CD4-positive, alpha-beta T cell (primary cell): ENCODE data around the gene FOXC1. TPM values are rescaled to one million over a fixed set of nuclear protein-coding genes. Genes with fewer than 3 reads are reported as not detected.
A peak's percentile ranks its signal among the peaks of the same experiment; 100 is the strongest.

Source experiments
- ATAC-seq: fragments of 200-7000 bp; cut with Tn5 transposase; one replicate; pipeline ENCODE4 v1.10.0; 2022; ENCODE audit warnings: mild to moderate bottlenecking; ENCODE audit not compliant: poor library complexity
- CTCF ChIA-PET: fragments of 350-600 bp; sonication (Branson Sonifier 250); formaldehyde crosslinking; loops from one replicate; lab custom pipeline; 2021; ENCODE audit warnings: antibody characterized with exemption, inconsistent platforms; lab: Charles Lee
- POLR2A ChIA-PET: fragments of 350-600 bp; sonication (Branson Sonifier 250); formaldehyde crosslinking; loops from one replicate; lab custom pipeline; 2021; ENCODE audit warnings: antibody characterized with exemption, inconsistent platforms; lab: Charles Lee
- DNase-seq, 14 experiments: peaks; one replicate each; pipeline ENCODE4 v3.0.0-alpha.2; 2013 to 2020; ENCODE audit warnings: mixed read lengths in 2 of 14
- H3K27ac ChIP-seq, 2 donors: one replicate each; pipeline versions ENCODE4 v1.5.1 to v1.7.0; 2013; ENCODE audit warnings: low read length in 2 of 2, low read depth in 1 of 2, mild to moderate bottlenecking in 1 of 2
- H3K27me3 ChIP-seq, 2 experiments: 1 replicate in 1 of 2; 2 replicates in 1 of 2; pipeline versions ENCODE4 v1.6.1 to v1.7.0; 2013; ENCODE audit warnings: low read length in 2 of 2, control low read depth in 1 of 2, mild to moderate bottlenecking in 1 of 2, moderate library complexity in 1 of 2; ENCODE audit not compliant: insufficient read depth in 2 of 2, control insufficient read depth in 1 of 2
- H3K36me3 ChIP-seq: one replicate; pipeline ENCODE4 v1.6.1; 2013; ENCODE audit warnings: low read length, control low read depth; ENCODE audit not compliant: insufficient read depth
- H3K4me1 ChIP-seq: one replicate; pipeline ENCODE4 v1.6.1; 2013; ENCODE audit warnings: low read length, control low read depth; ENCODE audit not compliant: insufficient read depth
- H3K4me3 ChIP-seq: one replicate; pipeline ENCODE4 v1.5.1; 2013; ENCODE audit warnings: mild to moderate bottlenecking, low read length, moderate library complexity
- H3K9me3 ChIP-seq, 2 experiments: 1 replicate in 1 of 2; 2 replicates in 1 of 2; pipeline versions ENCODE4 v1.6.1 to v1.7.0; 2013; ENCODE audit warnings: low read length in 2 of 2, mild to moderate bottlenecking in 2 of 2, control low read depth in 1 of 2, moderate library complexity in 1 of 2; ENCODE audit not compliant: control insufficient read depth in 1 of 2, insufficient read depth in 1 of 2
- H3K27ac Mint-ChIP-seq: one replicate; pipeline ENCODE4 v1.8.0; 2020; ENCODE audit warnings: mixed read lengths
- H3K27me3 Mint-ChIP-seq: one replicate; pipeline ENCODE4 v1.8.0; 2021; ENCODE audit warnings: mixed read lengths
- H3K36me3 Mint-ChIP-seq: one replicate; pipeline ENCODE4 v1.8.0; 2021; ENCODE audit warnings: low read depth, mixed read lengths
- H3K4me1 Mint-ChIP-seq: one replicate; pipeline ENCODE4 v1.8.0; 2021; ENCODE audit warnings: low read depth, mixed read lengths
- H3K4me3 Mint-ChIP-seq: one replicate; pipeline ENCODE4 v1.8.0; 2020; ENCODE audit warnings: mild to moderate bottlenecking, mixed read lengths
- H3K9me3 Mint-ChIP-seq: one replicate; pipeline ENCODE4 v1.8.0; 2020; ENCODE audit warnings: mixed read lengths
- intact Hi-C, 2 experiments: fragments of 100-400 bp; cut with DNase I in 1 of 2; cut with micrococcal nuclease in 1 of 2; formaldehyde crosslinking; loops; one replicate each; pipeline versions ENCODE4 v1.15.1 to v1.9.0; 2023 to 2025; cut with DNase I, micrococcal nuclease
- total RNA-seq, 174 experiments: library from RNA in 2 of 174; stranded (reverse) in 2 of 174; gene quantifications; one replicate each; pipeline ENCODE4 v1.2.3 and lab custom pipeline; 2021 to 2026
- TF ChIP-seq, protein P1 (sequence below): fragments of 200-600 bp; IDR thresholded peaks from one replicate; pipeline ENCODE4 v1.8.0; 2022; ENCODE audit warnings: antibody characterized with exemption, mild to moderate bottlenecking

FOXC1 gene
- total RNA-seq, 2 experiments from 2014 or later = not detected

DNA sequence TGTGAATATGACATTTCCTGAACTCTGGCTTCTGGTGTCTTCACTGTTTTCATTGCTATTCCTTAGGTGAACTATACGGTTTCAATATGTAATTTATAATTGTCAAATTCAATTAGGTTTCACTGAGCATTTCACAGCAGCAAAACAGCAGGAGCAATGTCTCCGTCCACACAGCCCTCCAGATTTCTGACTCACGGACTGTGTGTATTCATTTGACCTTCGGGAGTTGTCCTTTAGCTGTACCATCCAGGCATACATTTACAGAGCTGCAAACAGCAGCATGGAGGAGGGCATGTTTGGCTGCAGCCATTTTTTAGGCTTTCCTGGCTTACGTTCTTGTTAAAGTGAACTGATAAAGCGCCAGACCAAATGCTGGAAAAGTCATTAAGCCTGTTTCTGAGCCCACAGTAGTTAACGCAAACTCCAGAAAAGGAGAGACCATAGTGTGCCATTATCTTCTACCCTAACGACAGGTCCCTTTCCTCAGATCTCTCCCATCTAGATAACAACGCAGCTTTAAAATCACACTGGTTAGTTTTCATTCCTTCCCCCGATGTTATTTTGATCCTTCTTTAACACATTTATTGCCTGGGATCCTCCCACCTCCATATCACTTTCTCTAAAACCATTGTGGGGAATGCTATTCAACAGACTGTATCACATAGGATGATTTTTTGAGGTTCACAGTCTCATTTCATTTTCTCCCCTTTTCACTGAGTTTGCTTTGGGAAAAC is 18.3 kb downstream of the FOXC1 start:
- H3K4me1 ChIP-seq = peaks cover 12% of the 10 kb centered on the region
- H3K27me3 ChIP-seq = peaks cover 45 to 50% of the 10 kb centered on the region in 2 experiments
- no peaks in the 10 kb centered on the region for H3K36me3 ChIP-seq
- no peak overlapping the region for H3K4me3 Mint-ChIP-seq
- peaks cover 72% of the 10 kb centered on the region for H3K27me3 Mint-ChIP-seq
- no peak for ATAC-seq
- no peak overlapping the region for H3K4me3 ChIP-seq
- no peak overlapping the region for H3K27ac ChIP-seq
- peaks cover 18% of the 10 kb centered on the region for H3K4me1 Mint-ChIP-seq
- no peaks in the 10 kb centered on the region for H3K9me3 Mint-ChIP-seq
- no peak for DNase-seq
- TF ChIP-seq, protein P1, sequence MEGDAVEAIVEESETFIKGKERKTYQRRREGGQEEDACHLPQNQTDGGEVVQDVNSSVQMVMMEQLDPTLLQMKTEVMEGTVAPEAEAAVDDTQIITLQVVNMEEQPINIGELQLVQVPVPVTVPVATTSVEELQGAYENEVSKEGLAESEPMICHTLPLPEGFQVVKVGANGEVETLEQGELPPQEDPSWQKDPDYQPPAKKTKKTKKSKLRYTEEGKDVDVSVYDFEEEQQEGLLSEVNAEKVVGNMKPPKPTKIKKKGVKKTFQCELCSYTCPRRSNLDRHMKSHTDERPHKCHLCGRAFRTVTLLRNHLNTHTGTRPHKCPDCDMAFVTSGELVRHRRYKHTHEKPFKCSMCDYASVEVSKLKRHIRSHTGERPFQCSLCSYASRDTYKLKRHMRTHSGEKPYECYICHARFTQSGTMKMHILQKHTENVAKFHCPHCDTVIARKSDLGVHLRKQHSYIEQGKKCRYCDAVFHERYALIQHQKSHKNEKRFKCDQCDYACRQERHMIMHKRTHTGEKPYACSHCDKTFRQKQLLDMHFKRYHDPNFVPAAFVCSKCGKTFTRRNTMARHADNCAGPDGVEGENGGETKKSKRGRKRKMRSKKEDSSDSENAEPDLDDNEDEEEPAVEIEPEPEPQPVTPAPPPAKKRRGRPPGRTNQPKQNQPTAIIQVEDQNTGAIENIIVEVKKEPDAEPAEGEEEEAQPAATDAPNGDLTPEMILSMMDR = no peak
- H3K9me3 ChIP-seq = peaks cover 0 to 12% of the 10 kb centered on the region in 2 experiments
- H3K27ac Mint-ChIP-seq = no peak overlapping the region
- ChIA-PET CTCF (no interaction called here), POLR2A (no interaction called here)
- intact Hi-C loops = no loop called here
- peaks cover 3% of the 10 kb centered on the region for H3K36me3 Mint-ChIP-seq

DNA sequence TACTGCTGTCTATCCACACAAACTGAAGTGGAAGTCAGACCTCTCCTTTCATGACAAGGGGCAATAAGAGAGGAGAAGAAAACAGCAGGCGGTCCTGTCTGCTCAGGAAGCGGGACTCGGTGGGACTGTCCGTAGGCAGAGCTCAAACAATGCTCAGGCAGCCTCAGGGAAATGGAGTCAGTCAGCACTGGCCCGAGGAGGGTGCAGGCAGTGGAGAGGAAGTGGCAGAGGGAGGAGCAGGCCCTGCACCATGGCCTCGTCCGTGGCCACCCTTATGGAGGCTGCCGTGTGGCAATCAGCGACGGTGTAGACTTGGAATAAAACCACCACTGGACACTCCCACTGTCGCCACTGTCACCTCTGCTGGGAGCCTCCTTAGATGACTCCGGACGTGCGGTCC is 19.6 kb downstream of the FOXC1 start:
- peaks cover 38 to 45% of the 10 kb centered on the region in 2 experiments for H3K27me3 ChIP-seq
- H3K27me3 Mint-ChIP-seq = peaks cover 69% of the 10 kb centered on the region
- DNase-seq (peak in 1 of 14 experiments; percentile 17), ATAC-seq (no peak)
- H3K9me3 ChIP-seq = peaks cover 0 to 8% of the 10 kb centered on the region in 2 experiments
- peaks cover 12% of the 10 kb centered on the region for H3K4me1 ChIP-seq
- H3K4me3 ChIP-seq = no peak overlapping the region
- no peaks in the 10 kb centered on the region for H3K36me3 ChIP-seq
- H3K27ac ChIP-seq = no peak overlapping the region
- H3K36me3 Mint-ChIP-seq = no peaks in the 10 kb centered on the region
- POLR2A ChIA-PET = no interaction called here
- H3K9me3 Mint-ChIP-seq = no peaks in the 10 kb centered on the region
- TF ChIP-seq, protein P1 = no peak
- CTCF ChIA-PET = no interaction called here
- intact Hi-C loops = no loop called here
- H3K4me3 Mint-ChIP-seq = no peak overlapping the region
- no peak overlapping the region for H3K27ac Mint-ChIP-seq
- peaks cover 18% of the 10 kb centered on the region for H3K4me1 Mint-ChIP-seq

DNA sequence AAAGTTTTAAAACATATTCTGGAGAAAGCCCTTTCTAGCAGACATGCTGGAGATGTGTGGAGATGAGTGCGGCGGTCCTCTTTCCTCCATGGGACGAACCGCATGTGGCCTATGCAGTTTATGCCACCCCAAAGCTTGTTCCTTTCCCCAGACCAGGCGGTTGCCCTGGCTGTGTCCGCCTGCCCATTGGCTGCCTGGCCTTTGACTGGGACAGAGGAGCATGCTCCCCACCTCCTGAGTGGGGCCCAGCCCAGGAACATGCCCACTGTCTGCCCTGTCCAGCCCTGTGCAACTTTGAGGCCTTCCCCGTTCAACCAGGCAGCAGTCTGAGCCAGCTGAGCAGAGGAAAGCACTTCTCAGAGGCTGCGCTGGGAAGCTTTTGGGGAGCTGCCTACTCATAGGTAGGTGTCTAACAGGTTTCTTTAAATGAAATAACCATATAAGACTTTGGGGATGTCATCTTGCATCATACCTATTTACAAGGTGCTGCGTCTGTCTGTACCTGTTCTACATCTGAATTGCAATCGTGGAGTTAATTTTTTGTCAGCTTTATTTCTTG is 20.6 kb downstream of the FOXC1 start:
- peaks cover 2% of the 10 kb centered on the region for H3K4me1 ChIP-seq
- Mint-ChIP-seq H3K4me3 (no peak overlapping the region), H3K27ac (no peak overlapping the region), H3K9me3 (no peaks in the 10 kb centered on the region), H3K27me3 (peaks cover 64% of the 10 kb centered on the region), H3K36me3 (no peaks in the 10 kb centered on the region), H3K4me1 (peaks cover 13% of the 10 kb centered on the region)
- POLR2A ChIA-PET = no interaction called here
- intact Hi-C loops = no loop called here
- H3K4me3 ChIP-seq = no peak overlapping the region
- no peak overlapping the region for H3K27ac ChIP-seq
- CTCF ChIA-PET = no interaction called here
- ATAC-seq = no peak
- peaks cover 29 to 36% of the 10 kb centered on the region in 2 experiments for H3K27me3 ChIP-seq
- H3K36me3 ChIP-seq = no peaks in the 10 kb centered on the region
- DNase-seq = peak in 1 of 14 experiments; percentile 23
- TF ChIP-seq, protein P1 = no peak
- H3K9me3 ChIP-seq = no peaks in the 10 kb centered on the region
